Activated CD4-positive, alpha-beta memory T cell treated with anti-CD3 and anti-CD28 coated beads, Interleukin-2, amount 10 ng/mL, durations not matched to agents 7 days and 5 days (primary cell): ENCODE results near the gene RXRA. TPM values are rescaled to one million over a fixed set of nuclear protein-coding genes. Genes with fewer than 3 reads are reported as not detected.

Experiments
- CTCF ChIA-PET: fragments of 350-600 bp; sonication (Branson Sonifier 250); formaldehyde crosslinking; loops from one replicate; lab custom pipeline; 2021; ENCODE audit warnings: antibody characterized with exemption, inconsistent platforms; lab: Charles Lee
- POLR2A ChIA-PET: fragments of 350-600 bp; sonication (Branson Sonifier 250); formaldehyde crosslinking; loops from one replicate; lab custom pipeline; 2021; ENCODE audit warnings: antibody characterized with exemption; lab: Charles Lee
- DNase-seq: peaks from one replicate; pipeline ENCODE4 v3.0.0-alpha.2; 2020
- H3K27ac Mint-ChIP-seq: one replicate; pipeline ENCODE4 v1.8.0; 2021; ENCODE audit warnings: mild to moderate bottlenecking, mixed read lengths
- H3K27me3 Mint-ChIP-seq: one replicate; pipeline ENCODE4 v1.8.0; 2021; ENCODE audit warnings: mixed read lengths
- H3K36me3 Mint-ChIP-seq: one replicate; pipeline ENCODE4 v1.8.0; 2021; ENCODE audit warnings: low read depth, mixed read lengths
- H3K4me1 Mint-ChIP-seq: one replicate; pipeline ENCODE4 v1.8.0; 2021; ENCODE audit warnings: mixed read lengths
- H3K4me3 Mint-ChIP-seq: one replicate; pipeline ENCODE4 v1.8.0; 2021; ENCODE audit warnings: mild to moderate bottlenecking, mixed read lengths
- H3K9me3 Mint-ChIP-seq: one replicate; pipeline ENCODE4 v1.8.0; 2021; ENCODE audit warnings: mixed read lengths
- total RNA-seq, 2 experiments: library from RNA; stranded (reverse); gene quantifications; one replicate each; pipeline ENCODE4 v1.2.3, GENCODE V29; 2021

Gene RXRA
- total RNA-seq, 2 experiments from 2014 or later, result 7.0 to 7.8 TPM

DNA sequence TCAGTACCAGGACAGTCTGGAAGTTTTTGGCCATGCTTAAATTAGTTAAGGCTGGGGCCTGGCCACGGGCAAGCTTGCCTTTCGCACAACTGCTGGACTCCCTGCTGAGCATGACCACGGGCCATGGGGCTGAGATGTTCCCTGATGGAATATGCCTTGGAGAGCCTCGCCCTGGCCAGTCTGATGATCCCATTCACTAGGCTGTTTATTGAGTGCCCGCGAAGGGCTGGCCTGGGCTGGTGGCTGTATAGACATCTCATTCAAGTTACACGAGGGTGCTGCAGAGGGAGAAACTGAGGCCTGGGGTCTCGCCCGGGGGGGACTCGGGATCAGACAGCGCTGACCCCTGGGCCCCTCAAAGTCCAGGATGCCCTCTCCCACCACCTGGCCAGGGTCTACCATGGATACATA is 7.8 kb upstream of the RXRA start:
- no peak overlapping the region for H3K4me3 Mint-ChIP-seq
- H3K27me3 Mint-ChIP-seq, result peaks cover 11% of the 10 kb centered on the region
- POLR2A ChIA-PET, result interaction anchor here (0.6 to 1.6 kb wide), 2 partner anchors 16 to 903 kb away, joined by 3 to 4 read pairs; no protein-coding TSS in a partner anchor
- H3K36me3 Mint-ChIP-seq, result no peaks in the 10 kb centered on the region
- CTCF ChIA-PET, result no interaction called here
- no peaks in the 10 kb centered on the region for H3K4me1 Mint-ChIP-seq
- H3K27ac Mint-ChIP-seq, result no peak overlapping the region
- H3K9me3 Mint-ChIP-seq, result no peaks in the 10 kb centered on the region
- DNase-seq, result no peak

DNA sequence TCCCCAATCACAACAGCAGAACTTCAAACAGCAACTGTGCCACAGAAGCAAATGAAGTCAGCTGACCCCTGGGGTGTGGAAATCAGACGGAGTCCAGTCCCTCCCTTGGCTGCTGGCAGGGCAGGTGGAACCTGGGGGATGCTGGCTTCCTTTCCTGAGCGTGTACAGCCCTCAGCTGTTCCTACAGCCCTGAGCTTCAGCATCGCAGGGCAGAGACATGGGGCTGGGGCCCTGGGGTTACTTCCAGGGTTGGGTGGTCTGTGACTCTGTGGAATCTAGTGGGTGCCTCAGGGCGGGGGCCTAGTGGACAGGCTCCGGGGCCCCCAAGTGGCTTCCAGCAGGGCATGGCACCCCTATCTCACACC is 7.3 kb upstream of the RXRA start:
- ChIA-PET POLR2A (no interaction called here), CTCF (no interaction called here)
- H3K4me1 Mint-ChIP-seq, result no peaks in the 10 kb centered on the region
- DNase-seq, result no peak
- H3K27ac Mint-ChIP-seq, result no peak overlapping the region
- no peaks in the 10 kb centered on the region for H3K36me3 Mint-ChIP-seq
- H3K27me3 Mint-ChIP-seq, result peaks cover 12% of the 10 kb centered on the region
- H3K9me3 Mint-ChIP-seq, result no peaks in the 10 kb centered on the region
- no peak overlapping the region for H3K4me3 Mint-ChIP-seq

DNA sequence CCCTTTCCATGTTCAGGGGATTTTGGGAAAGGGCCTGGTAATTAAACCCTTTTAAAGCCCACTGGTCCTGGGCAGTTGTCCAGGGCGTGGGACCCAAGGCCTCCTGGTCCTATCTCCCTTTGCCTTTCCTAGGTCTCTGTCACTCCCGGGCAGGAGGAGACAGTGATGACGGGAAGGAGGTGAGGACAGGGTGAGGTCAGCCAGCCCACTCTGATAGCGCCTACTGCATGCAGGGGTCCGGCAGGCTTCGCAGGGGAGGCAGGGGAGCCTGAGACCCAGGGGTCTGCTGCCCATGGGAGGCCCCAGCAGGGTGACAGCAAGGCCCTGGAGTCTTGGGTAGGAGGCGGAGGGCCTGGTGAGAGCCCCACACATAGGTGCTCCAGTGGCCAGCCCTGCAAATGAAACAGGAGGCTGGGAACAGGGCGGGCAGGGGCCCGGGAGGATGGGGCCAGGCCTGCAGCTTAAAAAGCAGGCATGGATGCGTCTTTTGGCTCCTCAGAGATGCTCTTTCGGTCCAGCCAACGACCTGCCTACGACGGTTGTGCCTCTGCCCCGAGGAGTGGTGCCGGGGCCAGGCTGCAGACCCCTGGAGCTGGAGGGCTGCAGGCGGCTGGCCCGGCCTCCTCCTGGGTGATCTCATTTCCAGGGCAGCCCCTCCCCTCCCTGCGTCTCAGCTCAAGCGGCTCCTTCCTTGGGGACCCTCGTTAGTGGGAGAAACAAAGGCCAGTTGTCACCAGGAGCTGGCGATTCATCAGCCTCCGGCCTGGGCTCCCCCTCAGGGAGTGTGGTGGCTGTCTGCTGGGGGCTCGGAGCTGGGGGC is 6.7 kb upstream of the RXRA start:
- Mint-ChIP-seq H3K9me3 (no peaks in the 10 kb centered on the region), H3K27ac (no peak overlapping the region), H3K36me3 (no peaks in the 10 kb centered on the region), H3K4me1 (peaks cover 5% of the 10 kb centered on the region), H3K4me3 (no peak overlapping the region), H3K27me3 (peaks cover 18% of the 10 kb centered on the region)
- DNase-seq, result no peak
- CTCF ChIA-PET, result no interaction called here
- POLR2A ChIA-PET, result no interaction called here

DNA sequence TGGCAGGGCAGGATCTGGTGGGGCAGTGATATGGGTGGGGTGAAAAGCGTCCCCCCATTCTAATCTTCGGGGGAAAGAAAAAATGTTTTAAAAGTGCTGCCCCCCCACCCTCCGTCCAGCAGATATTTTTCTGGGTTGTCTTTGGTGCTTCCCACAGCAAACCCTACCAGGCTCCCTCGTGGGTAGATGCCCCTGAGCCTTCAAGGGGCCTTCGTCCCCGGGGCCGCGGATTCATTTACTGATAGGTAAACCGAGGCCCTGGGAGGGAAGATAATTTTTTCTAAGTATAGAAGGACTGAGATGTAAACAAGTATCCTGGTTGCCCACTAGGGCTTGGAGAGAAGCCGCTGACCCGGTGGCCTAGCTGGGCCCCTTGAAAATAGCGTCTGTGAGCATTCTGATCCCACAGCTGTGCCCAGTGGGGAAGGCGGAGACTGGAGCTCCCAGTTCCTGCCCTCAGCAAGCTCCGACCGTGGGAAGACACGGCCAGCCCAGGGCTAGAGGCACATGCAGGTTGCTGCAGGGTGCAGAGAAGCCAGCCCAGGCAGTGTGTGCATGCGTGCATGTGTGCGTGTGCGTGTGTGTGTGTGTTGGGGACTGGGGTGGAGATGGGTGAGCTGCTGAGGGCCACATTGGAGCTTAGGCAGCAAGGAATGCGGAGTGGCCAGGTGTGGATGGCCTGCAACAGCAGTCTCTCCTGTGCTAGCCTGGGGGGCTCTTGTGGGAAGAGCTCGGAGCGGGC is 6.0 kb upstream of the RXRA start:
- H3K36me3 Mint-ChIP-seq, result no peaks in the 10 kb centered on the region
- CTCF ChIA-PET, result no interaction called here
- POLR2A ChIA-PET, result no interaction called here
- peaks cover 9% of the 10 kb centered on the region for H3K4me1 Mint-ChIP-seq
- no peak overlapping the region for H3K27ac Mint-ChIP-seq
- H3K9me3 Mint-ChIP-seq, result no peaks in the 10 kb centered on the region
- H3K27me3 Mint-ChIP-seq, result peaks cover 24% of the 10 kb centered on the region
- H3K4me3 Mint-ChIP-seq, result no peak overlapping the region
- DNase-seq, result no peak

DNA sequence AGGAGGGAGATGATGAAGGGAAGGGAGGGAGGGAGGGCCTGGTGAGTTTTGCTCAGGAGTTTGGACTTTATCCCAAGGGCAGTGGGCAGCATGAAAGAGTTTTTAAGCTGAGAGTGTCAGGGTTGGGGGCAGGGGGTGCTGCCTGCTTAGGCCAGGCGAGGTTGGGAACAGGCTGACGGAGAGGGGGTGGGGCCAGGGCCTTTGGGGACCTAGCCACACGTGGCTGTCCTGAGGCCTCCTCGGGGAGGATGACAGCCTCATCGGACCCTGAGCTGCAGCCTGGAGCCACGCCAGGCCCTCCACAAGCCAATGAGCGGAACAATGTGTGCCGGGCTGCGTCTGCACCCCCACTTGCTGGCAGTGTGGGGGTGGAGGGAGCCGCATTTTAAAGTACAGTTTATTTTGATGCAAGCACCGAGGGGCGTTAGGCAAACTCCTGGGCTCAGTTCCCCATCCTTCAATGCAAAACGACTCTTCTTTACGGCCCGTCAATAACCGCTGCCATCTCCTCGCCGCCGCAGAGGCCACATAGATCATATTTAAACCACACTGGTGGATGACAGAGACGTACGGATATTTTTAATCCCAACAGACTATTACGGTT is 5.3 kb upstream of the RXRA start:
- Mint-ChIP-seq H3K4me3 (no peak overlapping the region), H3K27me3 (peaks cover 26% of the 10 kb centered on the region), H3K36me3 (no peaks in the 10 kb centered on the region), H3K27ac (no peak overlapping the region), H3K4me1 (peaks cover 9% of the 10 kb centered on the region), H3K9me3 (no peaks in the 10 kb centered on the region)
- POLR2A ChIA-PET, result no interaction called here
- DNase-seq, result no peak
- CTCF ChIA-PET, result no interaction called here

DNA sequence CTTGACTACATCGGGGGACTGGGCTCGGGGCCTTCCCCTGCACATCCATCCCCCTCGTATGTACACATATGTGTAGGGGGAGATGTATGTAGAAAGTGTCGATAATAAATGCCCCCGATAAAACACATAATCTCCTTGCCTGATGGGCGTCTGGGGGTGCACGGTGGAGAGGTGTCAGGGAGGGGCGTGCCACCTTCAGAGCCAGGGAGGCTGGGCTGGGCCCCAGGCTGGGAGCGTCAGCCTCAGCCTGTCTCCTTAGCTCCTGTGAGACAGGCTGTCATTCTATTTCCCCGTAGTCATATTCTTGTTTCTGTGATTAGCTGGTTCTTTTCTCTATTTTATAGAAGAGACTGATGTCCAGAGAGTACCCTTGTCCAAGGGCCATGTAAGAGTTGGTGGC is 4.7 kb upstream of the RXRA start:
- H3K27me3 Mint-ChIP-seq, result peaks cover 26% of the 10 kb centered on the region
- CTCF ChIA-PET, result no interaction called here
- H3K4me1 Mint-ChIP-seq, result peaks cover 9% of the 10 kb centered on the region
- no peak overlapping the region for H3K27ac Mint-ChIP-seq
- no peak for DNase-seq
- H3K4me3 Mint-ChIP-seq, result no peak overlapping the region
- no peaks in the 10 kb centered on the region for H3K36me3 Mint-ChIP-seq
- no peaks in the 10 kb centered on the region for H3K9me3 Mint-ChIP-seq
- POLR2A ChIA-PET, result interaction anchor here (1.3 kb wide), 1 partner anchor 10 kb away, joined by 3 read pairs; no protein-coding TSS in a partner anchor

DNA sequence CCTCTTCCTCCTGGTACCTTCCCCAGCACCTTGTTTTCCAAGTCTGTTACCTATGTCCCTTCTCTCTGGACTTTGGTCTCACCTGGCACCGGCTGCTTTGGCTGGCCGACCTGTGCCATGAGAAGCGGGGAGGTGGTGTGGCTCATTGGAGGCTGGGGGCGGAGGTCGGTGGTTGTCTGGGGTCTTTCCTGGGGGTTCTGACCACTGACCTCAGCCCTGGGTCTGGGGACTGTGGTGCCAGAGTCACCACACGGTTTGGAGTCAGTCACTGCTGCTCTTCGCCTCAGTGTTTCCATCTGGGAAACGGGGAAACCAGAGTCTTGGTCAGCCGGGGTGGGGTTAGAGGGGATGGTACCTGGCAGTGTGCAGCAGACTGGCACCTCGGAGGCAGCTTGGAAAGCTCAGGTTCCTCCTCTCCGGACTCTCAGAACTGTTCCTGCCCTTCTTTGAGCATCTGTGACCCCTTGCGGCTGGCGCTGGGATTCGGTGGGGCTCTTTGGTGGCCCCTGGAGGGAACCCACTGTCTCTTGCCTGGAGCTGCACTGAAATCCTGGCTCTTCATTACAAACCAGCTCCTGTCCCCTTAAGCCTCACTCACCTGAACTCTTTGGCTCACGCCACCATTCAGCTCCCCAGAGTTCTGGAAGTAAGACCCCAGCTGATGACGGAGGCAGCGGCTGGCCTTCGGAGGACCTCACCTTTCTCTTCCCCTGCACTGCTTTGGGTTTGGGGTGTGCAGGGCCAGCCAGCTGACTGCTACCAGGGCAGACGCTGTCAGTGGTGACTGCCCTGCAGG is 4.1 kb upstream of the RXRA start:
- POLR2A ChIA-PET, result interaction anchor here (1.3 kb wide), 1 partner anchor 9 kb away, joined by 3 read pairs; no protein-coding TSS in a partner anchor
- DNase-seq, result no peak
- Mint-ChIP-seq H3K36me3 (no peaks in the 10 kb centered on the region), H3K9me3 (no peaks in the 10 kb centered on the region), H3K27ac (no peak overlapping the region), H3K4me1 (peaks cover 9% of the 10 kb centered on the region), H3K27me3 (peaks cover 24% of the 10 kb centered on the region), H3K4me3 (no peak overlapping the region)
- CTCF ChIA-PET, result no interaction called here

DNA sequence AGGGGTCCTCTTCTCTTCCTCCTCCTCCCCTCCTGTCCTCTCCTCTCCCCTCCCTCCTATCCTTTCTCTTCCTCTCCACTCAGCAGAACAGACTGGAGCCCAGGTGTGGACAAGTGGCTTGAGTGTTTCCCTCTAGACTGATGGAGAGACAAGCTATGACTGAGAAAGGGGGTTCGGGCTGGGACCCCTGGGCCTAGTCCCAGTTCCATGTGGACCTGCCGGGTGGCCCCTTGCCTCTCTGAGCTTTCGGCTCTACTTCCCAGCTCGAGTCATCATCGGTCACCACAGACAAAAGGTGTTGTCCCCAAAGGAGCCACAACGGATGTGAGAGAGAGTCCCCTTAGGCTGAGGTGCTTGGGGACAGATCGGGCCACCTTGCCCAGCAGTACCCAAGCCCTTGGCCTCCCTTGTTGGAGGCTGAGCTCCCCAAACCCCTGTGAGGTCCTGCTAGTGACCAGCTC is 3.4 kb upstream of the RXRA start:
- H3K27me3 Mint-ChIP-seq, result peaks cover 31% of the 10 kb centered on the region
- no peak for DNase-seq
- CTCF ChIA-PET, result no interaction called here
- H3K4me1 Mint-ChIP-seq, result peaks cover 9% of the 10 kb centered on the region
- H3K36me3 Mint-ChIP-seq, result no peaks in the 10 kb centered on the region
- H3K27ac Mint-ChIP-seq, result no peak overlapping the region
- POLR2A ChIA-PET, result interaction anchor here (1.3 kb wide), 1 partner anchor 9 kb away, joined by 3 read pairs; no protein-coding TSS in a partner anchor
- no peak overlapping the region for H3K4me3 Mint-ChIP-seq
- no peaks in the 10 kb centered on the region for H3K9me3 Mint-ChIP-seq

DNA sequence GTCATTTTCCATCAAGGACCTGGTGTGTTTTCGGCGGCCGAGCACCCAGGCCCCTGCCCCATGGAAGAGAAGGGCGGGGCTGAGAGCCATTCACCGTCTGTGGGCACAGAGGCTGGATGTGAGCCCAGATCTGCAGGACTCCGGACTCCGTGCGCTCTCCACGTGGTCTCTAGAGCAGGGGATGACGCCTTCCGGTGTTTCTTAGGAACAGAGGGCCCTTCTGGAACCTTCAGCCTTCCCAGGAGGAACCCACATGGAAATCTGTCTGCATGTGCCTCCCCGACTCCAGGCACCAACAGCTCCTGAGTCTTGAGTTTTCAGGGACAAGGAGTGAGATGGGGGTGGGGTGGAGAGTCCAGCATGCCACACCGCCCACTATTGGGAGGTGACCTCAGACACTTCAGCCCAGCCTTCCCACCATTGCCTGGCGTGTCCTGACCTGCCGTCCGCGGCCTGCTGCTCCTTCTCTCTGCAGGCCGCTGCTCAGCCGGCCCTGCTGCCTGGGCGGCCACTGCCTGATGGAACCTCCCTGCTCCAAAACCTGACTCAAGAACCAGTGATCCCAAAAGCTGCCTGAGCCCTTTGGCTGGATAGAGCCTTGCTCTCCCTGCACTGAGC is 2.4 kb upstream of the RXRA start:
- DNase-seq, result no peak
- ChIA-PET CTCF (interaction anchor here (1.0 to 2.1 kb wide), 2 partner anchors 10 to 22 kb away, joined by 3 to 6 read pairs; no protein-coding TSS in a partner anchor), POLR2A (no interaction called here)
- Mint-ChIP-seq H3K27me3 (peaks cover 38% of the 10 kb centered on the region), H3K36me3 (no peaks in the 10 kb centered on the region), H3K4me1 (peaks cover 9% of the 10 kb centered on the region), H3K9me3 (no peaks in the 10 kb centered on the region), H3K4me3 (no peak overlapping the region), H3K27ac (no peak overlapping the region)

DNA sequence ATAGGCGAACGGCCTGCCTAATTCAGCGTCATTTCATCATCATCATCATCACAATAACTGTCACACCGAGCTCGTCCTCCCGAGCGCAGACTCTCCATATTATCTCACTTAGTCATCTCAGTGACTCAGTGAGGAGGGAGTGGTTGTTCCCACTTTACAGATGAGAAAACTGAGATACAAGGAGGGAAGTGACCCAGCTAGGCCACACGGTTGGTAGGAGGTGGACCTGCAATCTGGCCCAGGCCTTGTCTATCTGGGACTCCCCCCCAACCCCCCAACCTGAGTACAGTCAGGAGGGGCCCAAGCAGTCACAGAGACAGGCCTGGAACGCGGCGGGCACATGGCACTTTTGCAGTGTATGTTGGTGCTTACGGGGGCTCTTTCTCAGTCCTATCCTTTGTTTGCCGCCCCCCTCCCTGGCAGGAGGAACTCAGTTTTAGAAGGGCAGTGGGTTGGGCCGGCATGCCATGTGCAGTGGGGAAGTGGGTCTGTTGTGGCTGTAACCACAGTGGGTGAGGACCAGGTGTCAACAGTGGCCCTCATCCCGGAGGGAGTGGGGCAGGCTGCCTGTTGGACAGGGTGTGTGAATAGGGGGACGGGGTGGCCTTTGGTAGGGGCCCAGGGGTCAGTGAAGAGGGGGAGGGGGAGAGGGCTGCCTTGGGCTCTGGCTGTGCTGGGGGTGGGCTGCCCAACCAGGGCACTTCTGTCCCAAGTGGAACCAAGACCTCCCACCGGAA is 1.7 kb upstream of the RXRA start:
- DNase-seq, result no peak
- Mint-ChIP-seq H3K9me3 (no peaks in the 10 kb centered on the region), H3K4me3 (peak overlapping the region; percentile 40), H3K27me3 (peaks cover 38% of the 10 kb centered on the region), H3K36me3 (no peaks in the 10 kb centered on the region), H3K27ac (no peak overlapping the region), H3K4me1 (peaks cover 9% of the 10 kb centered on the region)
- POLR2A ChIA-PET, result no interaction called here
- CTCF ChIA-PET, result interaction anchor here (1.0 to 2.1 kb wide), 2 partner anchors 10 to 22 kb away, joined by 3 to 6 read pairs; no protein-coding TSS in a partner anchor

DNA sequence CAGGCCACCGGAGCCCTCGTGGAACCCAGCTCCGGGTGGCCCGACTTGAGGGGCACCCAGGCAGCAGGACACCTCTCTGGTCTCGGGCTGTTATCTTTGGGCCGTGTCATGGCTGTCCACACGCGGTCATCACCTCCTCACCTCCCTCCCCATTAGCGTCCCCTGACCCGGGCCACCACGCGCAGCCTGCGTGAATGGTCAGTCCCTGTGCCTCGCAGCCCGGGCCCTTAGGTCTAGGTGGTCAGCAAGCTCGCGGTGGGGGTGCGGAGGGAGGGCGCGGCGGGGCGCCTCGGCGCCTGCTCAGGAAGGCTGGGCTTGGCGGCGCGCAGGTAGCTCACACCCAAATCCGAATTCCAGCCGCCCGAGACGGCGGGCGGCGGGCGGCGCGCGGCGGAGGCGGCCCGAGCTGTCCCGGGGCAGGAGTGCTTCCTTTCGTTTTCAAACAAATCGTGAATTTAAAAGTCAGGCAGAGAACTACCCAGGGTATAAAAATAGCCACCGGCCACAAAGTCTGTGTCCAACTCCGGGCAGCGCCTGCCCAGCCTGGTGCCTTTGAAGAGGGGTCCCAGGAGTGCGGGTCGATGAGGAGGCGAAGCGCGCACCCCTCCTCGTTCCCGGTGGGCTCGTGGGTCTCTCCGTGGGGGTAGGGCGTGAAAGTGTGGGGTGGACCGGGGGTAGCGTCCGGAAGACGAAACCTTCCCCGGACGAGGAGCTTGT is 1.0 kb upstream of the RXRA start:
- CTCF ChIA-PET, result interaction anchor here (1.0 to 2.1 kb wide), 2 partner anchors 9 to 23 kb away, joined by 3 to 6 read pairs; no protein-coding TSS in a partner anchor
- Mint-ChIP-seq H3K27me3 (peaks cover 38% of the 10 kb centered on the region), H3K4me3 (peak overlapping the region; percentile 52), H3K4me1 (peaks cover 9% of the 10 kb centered on the region), H3K36me3 (no peaks in the 10 kb centered on the region), H3K9me3 (no peaks in the 10 kb centered on the region), H3K27ac (no peak overlapping the region)
- no peak for DNase-seq
- POLR2A ChIA-PET, result no interaction called here
